ENCODE measurements around the gene SUFU.

The SUFU gene

GRCh38 chr10:102649797-102650654 is 146.3 kb downstream of the SUFU start:
- Histone ChIP-seq H4K20me1 (ENCODE audit: low read depth, low read length) (no peaks in the 10 kb centered on the region), H3K27ac (ENCODE audit: low read depth, low read length) (no peak overlapping the region), H3K4me3 (ENCODE audit: insufficient read depth, low read length, poor library complexity, severe bottlenecking) (no peak overlapping the region)

DNA sequence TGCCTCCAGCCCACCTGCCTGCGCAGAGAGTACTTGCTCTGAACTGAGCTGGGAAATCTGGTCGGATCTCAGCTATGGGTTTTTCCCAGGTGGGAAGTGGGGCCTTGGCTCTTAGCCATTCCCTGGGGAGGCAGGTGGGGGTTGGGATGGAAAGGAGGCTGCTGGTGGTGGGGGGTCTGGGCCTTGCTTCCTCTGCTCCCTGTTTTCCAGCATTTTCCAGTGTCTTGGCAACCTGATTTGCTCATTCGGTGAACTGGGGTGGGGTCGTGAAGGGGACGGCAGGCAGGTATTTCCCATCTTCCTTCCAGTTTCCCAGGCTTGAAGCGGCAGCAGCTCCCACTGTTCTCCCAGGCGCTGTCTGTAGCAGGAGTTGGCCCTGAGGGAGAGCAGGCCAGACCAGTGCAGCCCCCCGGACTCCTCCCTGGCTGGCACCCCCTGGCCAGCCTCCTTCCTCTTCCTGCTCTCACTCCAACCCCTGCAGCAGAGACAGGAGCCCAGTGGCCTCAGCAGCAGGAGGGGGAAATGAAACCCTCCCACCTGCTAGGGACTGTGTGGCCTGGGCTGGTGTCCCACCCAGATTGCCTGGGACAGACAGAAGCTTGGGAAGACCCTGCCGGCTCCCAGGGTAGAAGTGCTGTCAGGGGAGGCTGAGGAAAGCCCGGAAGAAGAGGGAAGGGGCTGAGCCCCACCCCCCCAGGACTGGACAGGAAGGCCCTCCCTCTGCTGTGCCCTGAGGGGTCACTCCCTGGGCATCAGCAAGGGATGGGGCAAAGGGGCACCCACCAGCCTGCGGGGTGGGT is 147.1 kb downstream of the SUFU start:
- Histone ChIP-seq H2AFZ (ENCODE audit: low read depth, low read length, severe bottlenecking) (no peak overlapping the region), H3K4me3 (ENCODE audit: insufficient read depth, low read length, poor library complexity, severe bottlenecking) (no peak overlapping the region), H4K20me1 (ENCODE audit: low read depth, low read length) (no peaks in the 10 kb centered on the region), H3K4me2 (ENCODE audit: low read depth, low read length, poor library complexity, severe bottlenecking) (no peak overlapping the region), H3K36me3 (ENCODE audit: low read length) (no peaks in the 10 kb centered on the region), H3K27me3 (ENCODE audit: low read length) (no peaks in the 10 kb centered on the region), H3K27ac (ENCODE audit: low read depth, low read length) (no peak overlapping the region), H3F3A (ENCODE audit: insufficient read depth) (peaks cover 8% of the 10 kb centered on the region; the same call in 1 of the 2 replicates), H3K79me2 (ENCODE audit: insufficient read depth, low read length) (peaks cover 47% of the 10 kb centered on the region), H3K9me2 (replicated peaks; ENCODE audit: insufficient read depth, low read length) (no peaks in the 10 kb centered on the region), H3K9ac (ENCODE audit: low read length) (no peak overlapping the region), H3K9me3 (ENCODE audit: insufficient read depth, low read length) (no peaks in the 10 kb centered on the region)
- TF ChIP-seq, protein P1, sequence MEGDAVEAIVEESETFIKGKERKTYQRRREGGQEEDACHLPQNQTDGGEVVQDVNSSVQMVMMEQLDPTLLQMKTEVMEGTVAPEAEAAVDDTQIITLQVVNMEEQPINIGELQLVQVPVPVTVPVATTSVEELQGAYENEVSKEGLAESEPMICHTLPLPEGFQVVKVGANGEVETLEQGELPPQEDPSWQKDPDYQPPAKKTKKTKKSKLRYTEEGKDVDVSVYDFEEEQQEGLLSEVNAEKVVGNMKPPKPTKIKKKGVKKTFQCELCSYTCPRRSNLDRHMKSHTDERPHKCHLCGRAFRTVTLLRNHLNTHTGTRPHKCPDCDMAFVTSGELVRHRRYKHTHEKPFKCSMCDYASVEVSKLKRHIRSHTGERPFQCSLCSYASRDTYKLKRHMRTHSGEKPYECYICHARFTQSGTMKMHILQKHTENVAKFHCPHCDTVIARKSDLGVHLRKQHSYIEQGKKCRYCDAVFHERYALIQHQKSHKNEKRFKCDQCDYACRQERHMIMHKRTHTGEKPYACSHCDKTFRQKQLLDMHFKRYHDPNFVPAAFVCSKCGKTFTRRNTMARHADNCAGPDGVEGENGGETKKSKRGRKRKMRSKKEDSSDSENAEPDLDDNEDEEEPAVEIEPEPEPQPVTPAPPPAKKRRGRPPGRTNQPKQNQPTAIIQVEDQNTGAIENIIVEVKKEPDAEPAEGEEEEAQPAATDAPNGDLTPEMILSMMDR (IDR thresholded peaks at IDR 0.05; ENCODE audit: insufficient read depth, low read length, poor library complexity, severe bottlenecking), result no peak
- TF ChIP-seq EZH2phosphoT487 (conservative IDR thresholded peaks at IDR 0.05; ENCODE audit: low read length), result no peak

More at GRCh38 chr10:102649797-102650654, 146.3 kb downstream of the SUFU start:
- no peaks in the 10 kb centered on the region for H3K9me3 ChIP-seq (ENCODE audit: insufficient read depth, low read length)
- H3K27me3 ChIP-seq (ENCODE audit: low read length), result no peaks in the 10 kb centered on the region
- H3K36me3 ChIP-seq (ENCODE audit: low read length), result no peaks in the 10 kb centered on the region
- peaks cover 47% of the 10 kb centered on the region for H3K79me2 ChIP-seq (ENCODE audit: insufficient read depth, low read length)
- no peak overlapping the region for H2AFZ ChIP-seq (ENCODE audit: low read depth, low read length, severe bottlenecking)
- no peaks in the 10 kb centered on the region for H3K9me2 ChIP-seq (replicated peaks; ENCODE audit: insufficient read depth, low read length)
- H3F3A ChIP-seq (ENCODE audit: insufficient read depth), result peaks cover 16% of the 10 kb centered on the region; the same call in 1 of the 2 replicates
- H3K4me2 ChIP-seq (ENCODE audit: low read depth, low read length, poor library complexity, severe bottlenecking), result no peak overlapping the region
- TF ChIP-seq EZH2phosphoT487 (conservative IDR thresholded peaks at IDR 0.05; ENCODE audit: low read length), result no peak
- TF ChIP-seq, protein P1 (IDR thresholded peaks at IDR 0.05; ENCODE audit: insufficient read depth, low read length, poor library complexity, severe bottlenecking), result no peak
- H3K9ac ChIP-seq (ENCODE audit: low read length), result no peak overlapping the region

GRCh38 chr10:102651455-102652169 is 147.8 kb downstream of the SUFU start:
- Histone ChIP-seq H3K4me3 (ENCODE audit: insufficient read depth, low read length, poor library complexity, severe bottlenecking) (no peak overlapping the region), H3K27me3 (ENCODE audit: low read length) (no peaks in the 10 kb centered on the region), H3K9ac (ENCODE audit: low read length) (no peak overlapping the region), H3F3A (ENCODE audit: insufficient read depth) (peaks cover under 1% of the 10 kb centered on the region; the same call in 1 of the 2 replicates), H3K9me3 (ENCODE audit: insufficient read depth, low read length) (no peaks in the 10 kb centered on the region), H3K4me2 (ENCODE audit: low read depth, low read length, poor library complexity, severe bottlenecking) (no peak overlapping the region), H3K79me2 (ENCODE audit: insufficient read depth, low read length) (peaks cover 40% of the 10 kb centered on the region), H4K20me1 (ENCODE audit: low read depth, low read length) (no peaks in the 10 kb centered on the region), H3K9me2 (replicated peaks; ENCODE audit: insufficient read depth, low read length) (no peaks in the 10 kb centered on the region), H3K36me3 (ENCODE audit: low read length) (no peaks in the 10 kb centered on the region), H2AFZ (ENCODE audit: low read depth, low read length, severe bottlenecking) (no peak overlapping the region), H3K27ac (ENCODE audit: low read depth, low read length) (no peak overlapping the region)
- TF ChIP-seq, protein P1 (IDR thresholded peaks at IDR 0.05; ENCODE audit: insufficient read depth, low read length, poor library complexity, severe bottlenecking), result no peak
- TF ChIP-seq EZH2phosphoT487 (conservative IDR thresholded peaks at IDR 0.05; ENCODE audit: low read length), result no peak

Measured in SU-DHL-6 (cell line).